ENCODE results near the gene GPN2.

- TF ChIP-seq POLR2AphosphoS5 (IDR thresholded peaks at IDR 0.05; ENCODE audit: low read depth, low read length) (no peak), TAF1 (IDR thresholded peaks at IDR 0.05; ENCODE audit: low read depth, low read length) (no peak), POLR2A (IDR thresholded peaks at IDR 0.05; ENCODE audit: low read depth, low read length) (no peak), SPI1 (IDR thresholded peaks at IDR 0.05; ENCODE audit: low read depth, low read length) (no peak), POU2F2 (IDR thresholded peaks at IDR 0.05; ENCODE audit: low read depth, low read length) (no peak), PAX5 (IDR thresholded peaks at IDR 0.05; ENCODE audit: insufficient read depth, low read length, severe bottlenecking) (no peak)
These were observed 10.3 kb downstream of the GPN2 start for GRCh38 chr1:26879793-26880192.

All from GM12891 (cell line).